ENCODE results near the gene SHCBP1L. TPM values are rescaled to one million over a fixed set of nuclear protein-coding genes. Genes with fewer than 3 reads are reported as not detected.

SHCBP1L gene
- polyA plus RNA-seq, 1 donor from 2014 or later, result not detected

- H3K9me3 ChIP-seq (ENCODE audit: low read length), result no peaks in the 10 kb centered on the region
- no peak overlapping the region for H3K9ac ChIP-seq (ENCODE audit: low read length)
Observed at GRCh38 chr1:182971219-182971618, 18.3 kb upstream of the SHCBP1L start.

More at GRCh38 chr1:182971219-182971618, 18.3 kb upstream of the SHCBP1L start:
- Histone ChIP-seq H3F3A (ENCODE audit: insufficient read depth, low read length, poor library complexity, severe bottlenecking) (no peaks in the 10 kb centered on the region), H3K27ac (ENCODE audit: low read length) (no peak overlapping the region), H2AFZ (ENCODE audit: low read depth, low read length) (no peak overlapping the region), H4K20me1 (ENCODE audit: insufficient read depth) (no peaks in the 10 kb centered on the region), H3K27me3 (ENCODE audit: insufficient read depth, low read depth, low read length) (no peaks in the 10 kb centered on the region), H3K4me3 (ENCODE audit: low read length) (no peak overlapping the region), H3K9me2 (ENCODE audit: insufficient read depth, low read length) (no peaks in the 10 kb centered on the region), H3K4me2 (ENCODE audit: low read length) (no peak overlapping the region), H3K36me3 (ENCODE audit: insufficient read depth, low read length) (no peaks in the 10 kb centered on the region), H3K79me2 (replicated peaks; ENCODE audit: insufficient read depth, low read length) (no peaks in the 10 kb centered on the region)
- TF ChIP-seq POLR2AphosphoS5 (IDR thresholded peaks at IDR 0.05) (no peak), EP300 (conservative IDR thresholded peaks at IDR 0.05; ENCODE audit: poor library complexity, severe bottlenecking) (no peak), EZH2 (IDR thresholded peaks at IDR 0.05; ENCODE audit: borderline replicate concordance, insufficient read depth, low read length, poor library complexity, severe bottlenecking) (no peak), REST (IDR thresholded peaks at IDR 0.05; ENCODE audit: borderline replicate concordance) (no peak), MXI1 (conservative IDR thresholded peaks at IDR 0.05; ENCODE audit: poor library complexity, severe bottlenecking) (no peak), SMC3 (conservative IDR thresholded peaks at IDR 0.05; ENCODE audit: poor library complexity) (no peak), RAD21 (conservative IDR thresholded peaks at IDR 0.05) (no peak), TAF1 (IDR thresholded peaks at IDR 0.05; ENCODE audit: low read depth) (no peak), CTCF (IDR thresholded peaks at IDR 0.05; ENCODE audit: poor library complexity, severe bottlenecking) (no peak)

Measured in neural cell (in vitro differentiated cells).